Measurements from ENCODE around the gene DHRSX. TPM values are rescaled to one million over a fixed set of nuclear protein-coding genes. Genes with fewer than 3 reads are reported as not detected.
"Not testable (repeated sequence)": the region's sequence is repeated elsewhere in the genome, so short reads cannot be mapped to it uniquely, and the experiment has no call there.

Gene DHRSX
- total RNA-seq = 24.0 TPM

GRCh38 chrX:2500803-2501558 is at the start of gene DHRSX, which contains the start of gene ZBED1:
TSS of gene DHRSX (minus strand) at chrX:2500976. CDS start at chrX:2500925, 51 bp downstream.
TSS of gene ZBED1 (minus strand) at chrX:2500976. CDS start at chrX:2490719, 10,257 bp downstream.
- DNase-seq (ENCODE audit: low read depth in 2 of 3, low spot score in 2 of 3) = peak in 2 of 3 donors; percentile 51 to 59

GRCh38 chrX:2549876-2550275 is 49.1 kb upstream of the DHRSX start:
- no peak for DNase-seq (ENCODE audit: low read depth in 2 of 3, low spot score in 2 of 3)

GRCh38 chrX:2548711-2549423 is 48.1 kb upstream of the DHRSX start:
- DNase-seq (ENCODE audit: low read depth in 2 of 3, low spot score in 2 of 3) = no peak

GRCh38 chrX:2547736-2548135 is 47.0 kb upstream of the DHRSX start:
- DNase-seq (ENCODE audit: low read depth in 2 of 3, low spot score in 2 of 3) = peak in 1 of 3 donors; percentile 42

GRCh38 chrX:2546496-2546895 is 45.7 kb upstream of the DHRSX start:
- no peak for DNase-seq (ENCODE audit: low read depth in 2 of 3, low spot score in 2 of 3)

GRCh38 chrX:2545144-2545543 is 44.4 kb upstream of the DHRSX start:
- no peak for DNase-seq (ENCODE audit: low read depth in 2 of 3, low spot score in 2 of 3)

- peak in 1 of 3 donors; percentile 66 for DNase-seq (ENCODE audit: low read depth in 2 of 3, low spot score in 2 of 3)
These were observed 42.2 kb upstream of the DHRSX start for GRCh38 chrX:2542826-2543521.

- DNase-seq (ENCODE audit: low read depth in 2 of 3, low spot score in 2 of 3) = no peak
These were observed 40.8 kb upstream of the DHRSX start for GRCh38 chrX:2541603-2542002.

GRCh38 chrX:2540426-2540947 is 39.7 kb upstream of the DHRSX start:
- no peak for DNase-seq (ENCODE audit: low read depth in 2 of 3, low spot score in 2 of 3)

- no peak for DNase-seq (ENCODE audit: low read depth in 2 of 3, low spot score in 2 of 3)
These were observed 38.8 kb upstream of the DHRSX start for GRCh38 chrX:2539586-2539985.

GRCh38 chrX:2538031-2538757 is 37.4 kb upstream of the DHRSX start:
- no peak for DNase-seq (ENCODE audit: low read depth in 2 of 3, low spot score in 2 of 3)

- no peak for DNase-seq (ENCODE audit: low read depth in 2 of 3, low spot score in 2 of 3)
These were observed 36.2 kb upstream of the DHRSX start for GRCh38 chrX:2536974-2537373.

GRCh38 chrX:2536141-2536540 is 35.4 kb upstream of the DHRSX start:
- peak in 2 of 3 donors; percentile 51 to 86 for DNase-seq (ENCODE audit: low read depth in 2 of 3, low spot score in 2 of 3)

- DNase-seq (ENCODE audit: low read depth in 2 of 3, low spot score in 2 of 3) = not testable (repeated sequence)
These were observed 33.7 kb upstream of the DHRSX start for GRCh38 chrX:2534261-2535021.

- DNase-seq (ENCODE audit: low read depth in 2 of 3, low spot score in 2 of 3) = no peak
These were observed 32.6 kb upstream of the DHRSX start for GRCh38 chrX:2533424-2533823.

- no peak for DNase-seq (ENCODE audit: low read depth in 2 of 3, low spot score in 2 of 3)
These were observed 25.6 kb upstream of the DHRSX start for GRCh38 chrX:2526390-2526789.

- no peak for DNase-seq (ENCODE audit: low read depth in 2 of 3, low spot score in 2 of 3)
These were observed 23.1 kb upstream of the DHRSX start for GRCh38 chrX:2523911-2524310.

GRCh38 chrX:2521927-2522386 is 21.2 kb upstream of the DHRSX start:
- DNase-seq (ENCODE audit: low read depth in 2 of 3, low spot score in 2 of 3) = no peak

- DNase-seq (ENCODE audit: low read depth in 2 of 3, low spot score in 2 of 3) = peak in 2 of 3 donors; percentile 75 to 78
These were observed 20.5 kb upstream of the DHRSX start for GRCh38 chrX:2521092-2521926.

Data from hematopoietic multipotent progenitor cell (in vitro differentiated cells).